HL-60 (cell line): ENCODE data around the gene FNDC3B.

Source experiments
- DNase-seq, 2 experiments: peaks; one replicate each; pipeline ENCODE4 v3.0.0-alpha.2; 2010 to 2020; ENCODE audit warnings: low read depth in 1 of 2, low spot score in 1 of 2
- H3K27ac ChIP-seq: fragments of 250-450 bp; sonication (Bioruptor Pico); replicated peaks from 2 replicates; pipeline ENCODE4 v1.5.1; 2020; ENCODE audit warnings: mild to moderate bottlenecking, moderate library complexity
- H3K27me3 ChIP-seq: fragments of 250-450 bp; sonication (Bioruptor Pico); 2 replicates; pipeline ENCODE4 v1.5.1; 2021; ENCODE audit warnings: mild to moderate bottlenecking, moderate library complexity; ENCODE audit not compliant: insufficient read depth, poor library complexity, severe bottlenecking
- H3K4me3 ChIP-seq: replicated peaks from 2 replicates; pipeline ENCODE4 v1.5.1; 2011; ENCODE audit warnings: mild to moderate bottlenecking, control low read depth, low read length; ENCODE audit not compliant: insufficient read depth
- CTCF ChIP-seq: IDR thresholded peaks from one replicate; pipeline ENCODE4 v1.5.1; 2011; ENCODE audit warnings: low read length, control low read depth, inconsistent platforms; ENCODE audit not compliant: insufficient read depth
- GABPA ChIP-seq: IDR thresholded peaks from 2 replicates; pipeline ENCODE4 v1.6.1; 2012; ENCODE audit warnings: low read depth
- POLR2AphosphoS5 ChIP-seq: IDR thresholded peaks from 2 replicates; pipeline ENCODE4 v1.6.1; 2012; ENCODE audit warnings: low read depth
- REST ChIP-seq: IDR thresholded peaks from 2 replicates; pipeline ENCODE4 v1.6.1; 2012; ENCODE audit warnings: low read depth; ENCODE audit not compliant: insufficient replicate concordance
- SPI1 ChIP-seq: IDR thresholded peaks from 2 replicates; pipeline ENCODE4 v1.6.1; 2012; ENCODE audit warnings: low read depth, mild to moderate bottlenecking, borderline replicate concordance

FNDC3B gene

DNA sequence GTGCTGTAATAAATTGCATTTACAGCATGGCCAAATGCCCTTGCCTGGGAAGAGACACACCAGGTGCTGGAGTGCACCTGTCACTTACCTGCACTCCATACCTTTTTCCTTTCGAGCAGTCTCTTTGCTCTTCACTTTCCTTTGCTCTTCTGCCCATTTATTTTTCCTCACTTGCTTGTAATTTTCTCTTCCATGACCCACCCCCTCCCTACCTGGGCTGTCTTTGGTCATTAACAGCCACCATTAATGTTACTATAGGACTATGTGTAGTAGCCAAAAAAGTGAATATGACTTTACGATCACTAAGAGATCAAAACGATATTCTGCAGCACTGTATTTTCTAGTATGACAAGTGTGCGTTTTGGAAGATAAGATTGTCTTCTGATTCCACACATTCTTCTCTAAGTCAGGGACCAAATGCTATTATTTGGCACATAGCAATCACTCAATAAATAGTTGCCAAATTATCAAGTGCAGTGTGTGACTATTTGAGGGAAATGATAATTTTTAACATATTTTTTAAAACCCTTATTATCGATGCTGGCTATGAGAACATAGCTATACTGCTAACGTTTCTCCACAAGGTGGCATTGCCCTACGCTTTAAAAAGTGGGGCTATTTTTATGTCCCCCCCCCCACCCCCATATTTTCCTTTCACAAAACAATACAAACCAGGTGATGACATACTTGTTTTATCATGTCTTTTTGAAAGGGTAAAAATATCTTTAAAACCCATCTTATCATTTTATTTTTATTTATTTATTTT, 294.5 kb downstream of the FNDC3B start:
- H3K27me3 ChIP-seq = no peaks in the 10 kb centered on the region
- no peak for TF ChIP-seq REST
- no peak for TF ChIP-seq SPI1
- TF ChIP-seq CTCF = no peak
- no peak for TF ChIP-seq POLR2AphosphoS5
- no peak for TF ChIP-seq GABPA
- H3K4me3 ChIP-seq = no peak overlapping the region
- no peak for DNase-seq
- H3K27ac ChIP-seq = no peak overlapping the region

DNA sequence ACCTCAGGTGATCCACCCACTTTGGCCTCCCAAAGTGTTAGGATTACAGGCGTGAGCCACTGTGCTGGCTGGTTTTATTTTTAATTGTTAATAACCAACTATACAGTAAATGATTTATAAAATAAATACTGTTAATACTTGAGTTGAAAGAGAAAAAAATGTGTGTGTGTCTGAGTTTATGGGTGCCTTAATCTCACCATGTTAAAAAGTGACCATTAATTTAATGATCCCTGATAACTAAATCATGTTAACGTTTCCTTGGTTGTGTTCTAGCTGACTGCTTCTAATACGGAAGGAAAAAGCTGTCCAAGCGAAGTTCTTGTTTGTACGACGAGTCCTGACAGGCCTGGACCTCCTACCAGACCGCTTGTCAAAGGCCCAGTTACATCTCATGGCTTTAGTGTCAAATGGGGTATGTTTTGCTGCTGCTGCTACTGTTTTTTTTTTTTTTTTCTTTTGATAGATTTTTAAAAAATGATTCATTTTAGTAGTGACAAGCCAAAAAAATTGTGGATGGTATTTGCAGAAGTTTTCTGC, 295.4 kb downstream of the FNDC3B start:
- no peak for DNase-seq
- H3K27me3 ChIP-seq = no peaks in the 10 kb centered on the region
- H3K27ac ChIP-seq = no peak overlapping the region
- no peak overlapping the region for H3K4me3 ChIP-seq
- TF ChIP-seq REST (no peak), GABPA (no peak), CTCF (no peak), POLR2AphosphoS5 (no peak), SPI1 (no peak)

DNA sequence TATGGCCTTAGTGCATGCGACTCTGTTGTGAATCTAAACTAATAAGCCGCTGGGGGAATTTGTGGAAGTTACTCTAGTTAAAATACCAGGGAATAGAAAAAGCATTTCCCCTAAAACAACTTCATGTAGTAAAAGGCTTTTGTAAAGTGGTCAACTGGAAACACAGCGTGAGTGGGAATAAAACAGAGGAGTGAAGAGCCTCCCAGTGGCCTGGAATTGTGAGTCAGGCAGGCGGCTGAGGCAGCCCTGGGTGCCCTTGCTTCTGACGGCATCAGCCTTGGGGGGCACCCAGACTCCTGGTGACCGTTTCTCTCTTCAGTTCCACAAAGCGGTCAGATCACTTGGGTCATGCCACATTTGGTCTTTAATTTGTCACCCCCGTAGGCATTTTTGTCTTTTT, 300.5 kb downstream of the FNDC3B start:
- Histone ChIP-seq H3K27me3 (no peaks in the 10 kb centered on the region), H3K27ac (no peak overlapping the region), H3K4me3 (no peak overlapping the region)

More for the DNA sequence above, 300.5 kb downstream of the FNDC3B start:
- no peak for DNase-seq
- TF ChIP-seq POLR2AphosphoS5 = no peak
- no peak for TF ChIP-seq SPI1
- TF ChIP-seq GABPA = no peak
- TF ChIP-seq REST = no peak
- no peak for TF ChIP-seq CTCF
